GM19397 (cell line): ENCODE measurements around the gene PM20D1.
"Not testable (repeated sequence)": the region's sequence is repeated elsewhere in the genome, so short reads cannot be mapped to it uniquely, and the experiment has no call there.

ENCODE experiments used
- ATAC-seq: cut with Tn5 transposase; IDR thresholded peaks from one replicate; pipeline ENCODE4 v1.9.1; 2021; ENCODE audit warnings: mild to moderate bottlenecking, moderate library complexity; ENCODE audit not compliant: unreplicated experiment

The PM20D1 gene

GRCh38 chr1:205842229-205842628 lies 7.7 kb downstream of the PM20D1 start:
- no peak for ATAC-seq

- no peak for ATAC-seq
Measured at GRCh38 chr1:205840146-205840923, 9.6 kb downstream of the PM20D1 start.

- ATAC-seq, result no peak
Measured at GRCh38 chr1:205837382-205837970, 12.5 kb downstream of the PM20D1 start.

GRCh38 chr1:205834751-205835150 lies 15.2 kb downstream of the PM20D1 start:
- no peak for ATAC-seq

- ATAC-seq, result no peak
Measured at GRCh38 chr1:205832326-205832751, 17.6 kb downstream of the PM20D1 start.

- no peak for ATAC-seq
Measured at GRCh38 chr1:205827623-205828022, 22.3 kb downstream of the PM20D1 start.

GRCh38 chr1:205826995-205827394 lies 22.9 kb downstream of the PM20D1 start:
- ATAC-seq, result no peak

GRCh38 chr1:205826016-205826806 lies 23.7 kb downstream of the PM20D1 start:
- no peak for ATAC-seq

- no peak for ATAC-seq
Measured at GRCh38 chr1:205824180-205824579, 25.8 kb downstream of the PM20D1 start.

GRCh38 chr1:205823260-205823659 lies 26.7 kb downstream of the PM20D1 start:
- ATAC-seq, result not testable (repeated sequence)

GRCh38 chr1:205822397-205822796 lies 27.5 kb downstream of the PM20D1 start:
- no peak for ATAC-seq

GRCh38 chr1:205817988-205818387 lies 31.9 kb downstream of the PM20D1 start:
- ATAC-seq, result no peak

- no peak for ATAC-seq
Measured at GRCh38 chr1:205817364-205817763, 32.6 kb downstream of the PM20D1 start.

- no peak for ATAC-seq
Measured at GRCh38 chr1:205813755-205814058, 36.2 kb downstream of the PM20D1 start.

- ATAC-seq, result peak; percentile 85
Measured at GRCh38 chr1:205812878-205813754, 36.8 kb downstream of the PM20D1 start, which contains the start of gene SLC41A1. SLC41A1 (minus strand) TSS chr1:205813198; CDS start chr1:205810441, 2,757 bp downstream.

GRCh38 chr1:205812271-205812877 lies 37.6 kb downstream of the PM20D1 start:
- no peak for ATAC-seq

GRCh38 chr1:205811660-205812059 lies 38.3 kb downstream of the PM20D1 start:
- no peak for ATAC-seq

- ATAC-seq, result no peak
Measured at GRCh38 chr1:205810448-205811157, 39.3 kb downstream of the PM20D1 start.

GRCh38 chr1:205809942-205810345 lies 40.0 kb downstream of the PM20D1 start:
- no peak for ATAC-seq

GRCh38 chr1:205809469-205809868 lies 40.5 kb downstream of the PM20D1 start:
- ATAC-seq, result no peak
